Stimulated activated naive B cell treated with anti-CD40 and anti-IgM and Interleukin-4, amounts not matched to agents 10 μg/mL and 1 μg/mL and 100 μg/mL, for 72 hours (primary cell): Measurements from ENCODE around the gene LRRC8C.

Experiments
- ATAC-seq, 2 donors: fragments of 150-1000 bp; cut with Tn5 transposase; replicated peaks; 2 replicates each; pipeline ENCODE4 v1.10.0; 2021; ENCODE audit warnings: moderate library complexity in 1 of 2
- DNase-seq: peaks from one replicate; pipeline ENCODE4 v3.0.0; 2021
- H3K27ac Mint-ChIP-seq: one replicate; pipeline ENCODE4 v1.8.0; 2022; ENCODE audit warnings: mild to moderate bottlenecking, mixed read lengths
- H3K27me3 Mint-ChIP-seq, 2 donors: one replicate each; pipeline ENCODE4 v1.8.0; 2022; ENCODE audit warnings: mixed read lengths in 2 of 2
- H3K36me3 Mint-ChIP-seq, 2 donors: one replicate each; pipeline ENCODE4 v1.8.0; 2022; ENCODE audit warnings: mixed read lengths in 2 of 2, mild to moderate bottlenecking in 1 of 2
- H3K4me1 Mint-ChIP-seq, 2 donors: one replicate each; pipeline ENCODE4 v1.8.0; 2022; ENCODE audit warnings: mixed read lengths in 2 of 2, mild to moderate bottlenecking in 1 of 2
- H3K4me3 Mint-ChIP-seq, 2 donors: one replicate each; pipeline ENCODE4 v1.8.0; 2022; ENCODE audit warnings: mild to moderate bottlenecking in 2 of 2, mixed read lengths in 2 of 2, moderate library complexity in 1 of 2
- H3K9me3 Mint-ChIP-seq, 2 donors: one replicate each; pipeline ENCODE4 v1.8.0; 2022; ENCODE audit warnings: mixed read lengths in 2 of 2, mild to moderate bottlenecking in 1 of 2

Gene LRRC8C

DNA sequence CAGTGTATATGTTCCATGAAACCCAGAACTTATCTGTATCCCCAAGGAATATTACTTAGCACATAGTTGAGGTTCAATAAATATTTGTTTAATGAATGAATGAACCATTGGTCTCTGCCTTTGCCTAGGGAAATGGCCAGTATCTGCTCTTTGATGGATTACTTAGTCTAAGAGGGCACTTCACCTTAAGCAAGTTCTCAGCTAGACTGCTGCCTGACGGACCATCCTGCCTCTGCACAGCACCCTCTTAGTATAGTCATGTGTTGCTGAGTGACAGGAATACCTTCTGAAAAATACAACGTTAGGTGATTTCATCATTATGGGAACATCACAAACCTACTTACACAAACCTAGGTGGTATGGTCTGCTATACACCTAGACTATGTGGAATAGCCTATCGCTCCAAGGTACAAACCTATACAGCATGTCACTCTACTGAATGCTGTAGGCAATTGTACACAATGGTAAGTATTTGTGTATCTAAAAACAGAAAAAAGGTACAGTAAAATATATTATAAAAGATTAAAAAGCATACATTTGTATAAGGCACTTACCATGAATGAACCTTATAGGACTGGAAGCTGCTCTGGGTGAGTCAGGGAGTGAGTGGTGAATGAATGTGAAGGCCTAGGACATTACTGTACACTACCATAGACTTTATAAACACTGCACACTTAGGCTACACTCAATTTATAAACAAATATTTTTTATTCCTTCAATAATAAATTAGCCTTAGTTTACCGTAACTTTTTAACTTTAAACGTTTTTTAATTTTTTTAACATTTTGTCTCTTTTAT is 104.2 kb downstream of the LRRC8C start:
- Mint-ChIP-seq H3K4me1 (peaks cover 22 to 38% of the 10 kb centered on the region in 2 donors), H3K27me3 (no peaks in the 10 kb centered on the region), H3K36me3 (peaks cover 0 to 11% of the 10 kb centered on the region in 2 donors), H3K9me3 (peaks cover 0 to 1% of the 10 kb centered on the region in 2 donors), H3K4me3 (no peak overlapping the region), H3K27ac (no peak overlapping the region)
- no peak for DNase-seq
- no peak for ATAC-seq

DNA sequence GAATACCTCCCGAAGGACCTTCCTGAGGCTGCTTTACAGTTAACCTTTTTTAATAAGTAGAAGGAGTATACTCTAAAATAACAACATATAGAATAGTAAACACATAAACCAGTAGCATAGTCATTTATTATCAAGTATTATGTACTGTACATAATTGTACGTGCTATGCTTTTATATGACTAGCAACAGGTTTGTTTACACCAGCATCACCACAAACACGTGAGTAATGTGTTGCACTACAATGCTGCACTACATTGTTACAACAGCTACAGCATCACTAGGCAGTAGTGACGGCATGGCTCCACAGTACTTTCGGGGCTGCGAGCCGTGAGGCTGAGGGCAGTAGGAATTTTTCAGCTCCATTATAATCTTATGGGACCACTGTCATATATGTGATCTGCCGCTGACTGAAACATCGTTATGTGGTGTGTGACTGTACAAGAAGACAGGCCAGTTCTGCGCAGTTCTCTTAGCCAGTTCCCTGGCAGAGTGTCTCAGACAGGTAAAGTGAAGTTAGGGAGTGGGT is 105.1 kb downstream of the LRRC8C start:
- H3K4me1 Mint-ChIP-seq = peaks cover 22 to 32% of the 10 kb centered on the region in 2 donors
- peaks cover 0 to 11% of the 10 kb centered on the region in 2 donors for H3K36me3 Mint-ChIP-seq
- no peak overlapping the region for H3K27ac Mint-ChIP-seq
- no peak for DNase-seq
- no peaks in the 10 kb centered on the region for H3K27me3 Mint-ChIP-seq
- no peak for ATAC-seq
- peaks cover 0 to 1% of the 10 kb centered on the region in 2 donors for H3K9me3 Mint-ChIP-seq
- peak overlapping the region in 1 of 2 donors; percentile 15 for H3K4me3 Mint-ChIP-seq

DNA sequence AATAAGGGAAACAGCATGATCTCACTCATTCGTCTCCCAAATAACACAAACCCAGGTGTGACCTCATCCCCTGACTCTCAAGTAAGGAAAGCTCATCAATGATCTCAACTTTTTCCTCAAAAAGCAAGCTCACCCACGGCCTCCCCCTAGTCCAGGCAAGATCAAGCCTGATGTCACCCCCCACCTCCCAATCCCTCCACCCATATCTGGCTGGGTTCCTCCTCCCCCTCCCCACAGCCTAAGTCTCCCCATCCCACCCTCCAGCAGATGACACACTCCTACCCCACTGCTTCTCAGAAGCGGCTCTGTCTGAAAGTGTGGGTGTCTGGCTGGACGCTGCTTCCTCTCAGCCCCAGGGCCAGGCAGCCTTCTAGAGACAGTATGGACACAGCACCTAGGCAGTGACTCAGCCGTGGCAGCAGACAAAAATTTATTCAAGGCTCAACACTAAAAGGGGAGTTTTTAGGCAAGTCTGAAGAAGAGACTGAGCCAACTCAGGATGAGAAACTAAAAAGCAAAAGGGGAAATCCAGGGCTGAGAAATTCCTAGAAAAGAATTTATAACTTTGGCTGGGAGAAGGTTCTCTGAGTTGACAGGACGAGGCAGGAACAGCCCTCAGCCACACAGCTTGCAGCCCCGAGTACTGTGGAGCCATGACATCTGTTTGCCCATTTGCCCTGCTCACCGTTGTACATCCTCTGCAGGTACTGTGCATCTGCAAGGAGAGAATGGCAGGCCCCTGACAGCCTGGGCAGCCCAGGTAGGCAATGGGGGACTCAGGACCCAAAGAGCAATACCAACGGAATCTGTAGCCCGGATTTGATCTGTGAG is 106.3 kb downstream of the LRRC8C start:
- peak; percentile 36 for DNase-seq
- Mint-ChIP-seq H3K36me3 (peaks cover 3 to 9% of the 10 kb centered on the region in 2 donors), H3K4me1 (peaks cover 22 to 32% of the 10 kb centered on the region in 2 donors)

DNA sequence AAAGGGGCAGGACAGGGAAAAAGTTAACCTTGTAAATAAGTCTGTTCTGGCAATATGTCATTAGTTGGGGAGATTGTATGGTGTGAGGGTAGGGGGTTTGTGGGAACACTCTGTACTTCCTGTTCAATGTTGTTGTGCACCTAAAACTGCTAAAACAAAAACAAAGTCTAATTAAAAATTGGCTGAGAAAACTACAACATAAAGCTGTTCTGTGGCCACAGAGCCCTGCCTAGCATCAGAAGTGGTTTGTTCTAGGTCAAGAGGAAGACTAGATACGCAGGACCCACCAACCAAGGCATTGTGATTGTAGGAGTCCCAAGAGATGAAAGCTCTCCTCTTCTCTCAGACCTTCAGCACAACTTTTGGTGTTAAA is 106.9 kb downstream of the LRRC8C start:
- peak overlapping the region; percentile 92 for H3K27ac Mint-ChIP-seq

More for the DNA sequence above, 106.3 kb downstream of the LRRC8C start:
- Mint-ChIP-seq H3K27ac (peak overlapping the region; percentile 92), H3K4me3 (peak overlapping the region; percentile 79 to 82), H3K27me3 (no peaks in the 10 kb centered on the region), H3K9me3 (peaks cover 0 to 1% of the 10 kb centered on the region in 2 donors)
- ATAC-seq = peak; percentile 95

DNA sequence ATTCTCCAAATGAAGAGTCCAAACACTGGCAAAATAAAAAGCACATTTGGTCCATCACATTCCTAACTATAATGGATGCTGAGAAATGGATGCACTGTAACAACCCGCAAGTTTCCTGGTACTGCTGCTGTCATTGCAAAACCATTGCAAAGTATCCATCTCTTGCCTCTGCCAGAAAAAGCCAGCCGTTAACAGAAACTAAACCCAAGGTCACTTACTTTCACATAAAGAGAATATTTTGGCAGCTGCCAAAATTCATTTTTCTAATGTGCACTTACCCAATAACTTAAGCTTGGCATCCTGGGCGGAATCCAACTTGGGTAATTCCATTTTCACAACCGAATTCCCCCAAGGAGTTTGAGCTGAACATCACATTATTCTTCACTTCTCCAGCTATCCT is 110.9 kb downstream of the LRRC8C start:
- Mint-ChIP-seq H3K4me1 (peaks cover 18 to 25% of the 10 kb centered on the region in 2 donors), H3K36me3 (peaks cover 3 to 4% of the 10 kb centered on the region in 2 donors), H3K27me3 (no peaks in the 10 kb centered on the region), H3K27ac (no peak overlapping the region), H3K9me3 (no peaks in the 10 kb centered on the region), H3K4me3 (no peak overlapping the region)
- ATAC-seq (no peak), DNase-seq (no peak)

More for the DNA sequence above, 106.9 kb downstream of the LRRC8C start:
- H3K4me1 Mint-ChIP-seq = peaks cover 22 to 32% of the 10 kb centered on the region in 2 donors
- DNase-seq = no peak
- no peaks in the 10 kb centered on the region for H3K27me3 Mint-ChIP-seq
- no peak for ATAC-seq
- H3K4me3 Mint-ChIP-seq = peak overlapping the region; percentile 79 to 82
- H3K9me3 Mint-ChIP-seq = peaks cover 0 to 1% of the 10 kb centered on the region in 2 donors
- peaks cover 3 to 5% of the 10 kb centered on the region in 2 donors for H3K36me3 Mint-ChIP-seq

DNA sequence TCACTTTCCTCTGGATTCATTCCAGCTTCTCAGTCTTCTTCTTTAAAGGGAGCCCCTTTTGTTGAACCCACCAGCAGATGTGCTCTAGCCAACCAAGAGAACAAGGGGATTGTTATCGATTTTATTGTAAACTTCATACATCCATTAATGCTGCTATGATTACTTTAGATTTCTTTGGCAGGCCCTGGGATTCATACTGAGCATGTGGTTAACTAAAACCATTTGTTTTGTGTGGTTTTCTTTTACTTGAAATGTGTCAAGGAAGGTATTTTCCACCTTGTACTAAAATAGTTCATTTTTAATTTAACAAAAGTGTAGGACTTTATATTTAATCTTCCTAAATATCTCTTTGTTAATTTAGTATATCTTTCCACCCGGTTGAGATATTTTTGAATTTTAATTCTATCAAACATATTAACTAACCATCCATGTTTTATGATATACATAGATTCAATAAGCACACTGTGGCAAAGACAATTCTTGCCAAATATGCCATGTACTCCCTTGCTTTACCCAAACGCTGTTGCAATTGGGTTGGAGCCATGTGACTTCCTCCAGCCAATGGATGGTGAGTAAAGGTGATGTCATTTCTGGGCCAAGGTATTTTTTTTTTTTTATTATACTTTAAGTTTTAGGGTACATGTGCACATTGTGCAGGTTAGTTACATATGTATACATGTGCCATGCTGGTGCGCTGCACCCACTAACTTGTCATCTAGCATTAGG is 113.7 kb downstream of the LRRC8C start:
- Mint-ChIP-seq H3K27ac (no peak overlapping the region), H3K27me3 (no peaks in the 10 kb centered on the region), H3K4me1 (no peaks in the 10 kb centered on the region), H3K36me3 (peaks cover 0 to 3% of the 10 kb centered on the region in 2 donors), H3K9me3 (no peaks in the 10 kb centered on the region), H3K4me3 (no peak overlapping the region)
- DNase-seq (no peak), ATAC-seq (no peak)

DNA sequence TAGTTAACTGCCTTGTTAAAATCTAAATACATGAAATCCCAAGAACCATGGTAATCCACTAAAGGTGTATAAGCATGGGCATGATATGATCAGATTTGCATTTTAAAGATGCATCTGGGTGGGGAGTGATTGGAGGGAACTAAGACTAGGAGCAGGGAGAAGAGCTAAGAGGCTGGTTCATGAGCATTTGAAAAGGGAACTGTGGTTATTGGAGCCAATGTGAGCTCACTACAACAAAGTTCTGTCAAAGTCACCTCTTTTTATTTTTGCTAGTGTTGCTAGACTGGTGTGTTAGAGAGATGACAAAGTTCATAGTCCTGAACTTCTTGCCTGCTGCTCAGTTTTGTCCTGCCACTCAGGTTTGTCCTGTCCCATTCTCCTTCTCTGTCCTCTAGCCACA is 120.8 kb downstream of the LRRC8C start:
- Mint-ChIP-seq H3K4me1 (peaks cover 18 to 33% of the 10 kb centered on the region in 2 donors), H3K36me3 (no peaks in the 10 kb centered on the region), H3K27ac (no peak overlapping the region)

DNA sequence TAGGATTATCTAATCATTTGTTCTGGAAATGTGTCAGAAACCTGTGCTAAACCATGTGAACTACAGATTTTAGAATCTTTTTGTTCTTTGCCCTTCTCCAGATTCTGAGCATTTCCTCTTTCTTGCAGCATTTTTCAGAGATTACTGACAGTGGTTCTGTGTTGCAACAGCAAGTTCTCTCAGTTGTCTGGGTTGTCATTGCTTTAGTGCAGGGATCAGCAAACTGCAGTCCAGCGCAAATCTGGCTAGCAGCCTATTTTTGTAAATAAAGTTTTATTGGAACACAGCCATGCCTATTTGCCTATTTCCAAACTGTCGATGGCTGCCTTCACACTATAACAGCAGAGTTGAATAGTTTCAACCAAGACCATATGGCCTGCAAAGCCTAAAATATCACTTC is 121.6 kb downstream of the LRRC8C start:
- Mint-ChIP-seq H3K27ac (no peak overlapping the region), H3K4me1 (peaks cover 18 to 33% of the 10 kb centered on the region in 2 donors), H3K9me3 (no peaks in the 10 kb centered on the region), H3K36me3 (no peaks in the 10 kb centered on the region), H3K4me3 (no peak overlapping the region), H3K27me3 (no peaks in the 10 kb centered on the region)
- ATAC-seq = peak in 1 of 2 donors; percentile 31
- no peak for DNase-seq

More for the DNA sequence above, 120.8 kb downstream of the LRRC8C start:
- DNase-seq (no peak), ATAC-seq (no peak)
- H3K4me3 Mint-ChIP-seq = no peak overlapping the region
- no peaks in the 10 kb centered on the region for H3K27me3 Mint-ChIP-seq
- no peaks in the 10 kb centered on the region for H3K9me3 Mint-ChIP-seq

DNA sequence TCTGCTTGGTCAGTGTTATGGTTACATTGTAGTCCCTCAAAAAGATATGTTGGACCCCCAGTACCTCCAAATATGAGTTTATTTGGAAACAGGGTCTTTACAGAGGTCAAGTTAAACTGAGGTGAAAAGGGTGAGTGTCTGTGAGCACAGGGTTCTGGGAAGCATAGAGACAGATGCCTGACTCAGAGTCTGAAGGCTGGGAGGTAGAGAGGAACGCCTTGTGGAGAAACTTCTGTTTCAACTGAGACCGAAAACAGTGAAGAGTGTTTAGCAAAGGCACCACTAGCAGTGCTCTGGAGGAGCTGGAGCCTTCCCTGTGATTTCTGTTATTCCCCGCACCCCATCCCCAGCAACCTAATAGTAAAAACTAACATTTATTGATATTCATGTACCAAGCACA is 122.7 kb downstream of the LRRC8C start:
- Mint-ChIP-seq H3K4me3 (no peak overlapping the region), H3K36me3 (no peaks in the 10 kb centered on the region), H3K9me3 (no peaks in the 10 kb centered on the region), H3K4me1 (peaks cover 18 to 40% of the 10 kb centered on the region in 2 donors), H3K27ac (no peak overlapping the region), H3K27me3 (no peaks in the 10 kb centered on the region)
- no peak for ATAC-seq
- DNase-seq = no peak

DNA sequence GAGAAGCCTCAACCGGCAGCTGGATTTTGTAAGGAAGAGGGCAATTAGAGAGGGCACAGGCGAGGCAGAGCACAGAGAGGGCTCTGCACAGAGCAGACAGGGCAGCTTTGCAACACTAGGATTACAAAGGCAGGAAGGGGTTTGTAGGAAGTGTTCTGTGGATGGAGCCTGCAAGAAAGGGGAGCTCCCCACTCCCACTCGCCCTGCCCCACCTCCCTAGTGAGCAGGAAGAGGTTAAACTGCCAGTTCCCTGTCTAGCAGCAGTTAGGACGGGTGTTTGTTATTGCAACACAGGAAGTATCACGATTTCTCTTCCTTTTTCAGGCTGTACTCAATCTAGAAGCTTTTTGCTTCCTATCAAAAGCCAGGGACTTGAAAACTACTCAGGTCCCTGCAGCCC is 124.6 kb downstream of the LRRC8C start:
- Mint-ChIP-seq H3K36me3 (peaks cover 0 to 6% of the 10 kb centered on the region in 2 donors), H3K4me1 (peaks cover 29 to 57% of the 10 kb centered on the region in 2 donors), H3K9me3 (no peaks in the 10 kb centered on the region)

DNA sequence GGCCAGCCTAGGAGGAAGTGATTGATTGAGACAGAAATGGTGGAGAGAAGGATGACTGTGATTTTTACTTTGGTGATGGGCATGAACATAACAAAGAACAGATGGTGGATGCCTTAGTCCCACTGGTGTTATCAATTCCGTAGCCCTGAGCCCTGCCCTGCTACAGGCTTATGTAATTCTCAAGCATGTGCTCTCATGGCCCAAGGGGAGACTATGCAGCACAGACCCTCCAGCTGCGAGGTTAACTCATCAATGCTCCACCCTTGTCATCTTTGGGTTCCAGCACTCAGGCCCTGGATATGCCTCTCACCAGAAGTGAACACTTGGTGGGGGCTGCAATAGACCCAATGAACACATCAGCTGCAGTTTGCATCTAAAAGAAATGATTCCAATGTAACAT is 125.2 kb downstream of the LRRC8C start:
- ATAC-seq = no peak
- Mint-ChIP-seq H3K4me1 (peaks cover 33 to 63% of the 10 kb centered on the region in 2 donors), H3K27me3 (no peaks in the 10 kb centered on the region), H3K27ac (peak overlapping the region; percentile 70), H3K4me3 (peak overlapping the region; percentile 79), H3K9me3 (no peaks in the 10 kb centered on the region), H3K36me3 (peaks cover 0 to 6% of the 10 kb centered on the region in 2 donors)
- DNase-seq = no peak

More for the DNA sequence above, 124.6 kb downstream of the LRRC8C start:
- H3K27ac Mint-ChIP-seq = peak overlapping the region; percentile 84
- H3K4me3 Mint-ChIP-seq = peak overlapping the region; percentile 79
- ATAC-seq (peak; percentile 75 to 87), DNase-seq (peak; percentile 34)
- H3K27me3 Mint-ChIP-seq = no peaks in the 10 kb centered on the region

DNA sequence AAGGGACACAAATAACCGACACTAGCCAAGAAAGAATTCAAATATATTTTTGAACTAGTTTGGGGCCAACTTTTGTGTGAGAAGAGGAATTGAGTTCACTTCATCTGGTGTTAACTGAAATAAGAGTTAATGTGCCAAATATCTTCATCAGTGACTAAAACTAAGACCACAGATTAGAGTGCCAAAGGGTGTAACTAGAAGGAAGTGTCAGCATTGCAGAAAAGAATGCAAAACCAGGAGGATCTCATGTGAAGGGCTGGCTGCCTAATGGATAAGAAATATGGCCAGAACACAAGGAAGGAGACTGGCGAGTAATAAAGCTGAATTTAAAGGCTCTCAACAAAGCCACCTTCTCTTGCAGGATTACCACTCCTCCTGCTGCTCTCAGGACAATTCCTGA is 126.1 kb downstream of the LRRC8C start:
- DNase-seq (no peak), ATAC-seq (no peak)
- no peaks in the 10 kb centered on the region for H3K9me3 Mint-ChIP-seq
- H3K36me3 Mint-ChIP-seq = peaks cover 0 to 6% of the 10 kb centered on the region in 2 donors
- peaks cover 0 to 3% of the 10 kb centered on the region in 2 donors for H3K27me3 Mint-ChIP-seq
- no peak overlapping the region for H3K27ac Mint-ChIP-seq
- no peak overlapping the region for H3K4me3 Mint-ChIP-seq
- H3K4me1 Mint-ChIP-seq = peaks cover 40 to 69% of the 10 kb centered on the region in 2 donors

DNA sequence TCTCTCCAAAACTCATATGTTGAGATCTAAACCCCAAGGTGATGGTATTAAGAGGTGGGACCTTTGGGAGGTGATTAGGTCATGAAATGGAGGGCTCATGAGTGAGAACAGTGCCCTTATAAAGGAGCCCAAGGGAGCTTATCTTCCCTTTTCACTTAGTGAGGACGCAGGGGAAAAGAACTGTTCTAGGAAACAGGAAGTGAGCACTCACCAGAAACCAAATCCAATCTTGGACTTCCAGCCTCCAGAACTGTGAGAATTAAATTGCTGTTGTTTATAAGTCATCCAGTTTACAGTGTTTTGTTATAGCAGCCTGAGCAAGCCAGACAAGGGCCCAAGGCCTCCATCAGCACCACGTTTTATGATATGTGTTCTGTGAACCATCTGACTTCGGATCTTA is 127.6 kb downstream of the LRRC8C start:
- peaks cover 0 to 5% of the 10 kb centered on the region in 2 donors for H3K27me3 Mint-ChIP-seq
- no peak overlapping the region for H3K27ac Mint-ChIP-seq
- no peak for DNase-seq
- H3K4me3 Mint-ChIP-seq = no peak overlapping the region
- H3K9me3 Mint-ChIP-seq = no peaks in the 10 kb centered on the region
- peak; percentile 15 to 26 for ATAC-seq
- H3K4me1 Mint-ChIP-seq = peaks cover 40 to 57% of the 10 kb centered on the region in 2 donors
- peaks cover 0 to 6% of the 10 kb centered on the region in 2 donors for H3K36me3 Mint-ChIP-seq

DNA sequence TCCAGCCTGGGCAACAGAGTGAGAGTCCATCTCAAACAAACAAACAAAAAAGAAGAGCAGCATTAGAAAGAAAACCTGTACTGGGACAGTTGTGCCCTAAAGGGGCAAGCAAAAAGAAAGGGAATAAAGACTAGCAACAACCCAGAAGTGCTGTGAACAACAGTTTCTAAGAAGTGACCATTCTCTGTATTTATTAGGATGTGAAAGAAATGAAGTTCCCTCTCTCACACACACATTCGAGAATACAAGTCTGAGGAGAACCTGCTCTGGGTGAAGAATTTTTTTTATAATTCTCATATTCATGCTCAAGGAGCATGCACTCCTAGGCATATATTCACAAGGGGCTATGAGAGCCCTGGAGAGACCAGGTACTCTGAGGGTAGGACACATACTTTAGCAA is 128.4 kb downstream of the LRRC8C start:
- Mint-ChIP-seq H3K27ac (no peak overlapping the region), H3K4me3 (no peak overlapping the region), H3K9me3 (no peaks in the 10 kb centered on the region), H3K4me1 (peaks cover 40 to 57% of the 10 kb centered on the region in 2 donors), H3K36me3 (peaks cover 0 to 6% of the 10 kb centered on the region in 2 donors), H3K27me3 (peaks cover 0 to 5% of the 10 kb centered on the region in 2 donors)
- DNase-seq = no peak
- ATAC-seq = no peak
